Measurements from ENCODE around the gene CNMD.

CNMD gene

GRCh38 chr13:52780611-52781010, 41.0 kb upstream of the CNMD start:
- Histone ChIP-seq H3K9ac (ENCODE audit: low read length) (no peak overlapping the region), H2BK15ac (ENCODE audit: low read depth, poor library complexity, severe bottlenecking) (no peak overlapping the region), H3K14ac (ENCODE audit: low read length in 2 of 2) (no peak overlapping the region), H3K27me3 (ENCODE audit: control insufficient read depth in 1 of 2, insufficient read depth in 1 of 2, low read length in 2 of 2) (peaks cover 0 to 5% of the 10 kb centered on the region in 2 experiments), H2BK120ac (ENCODE audit: low read depth, low read length) (no peak overlapping the region), H2AFZ (ENCODE audit: low read depth, low read length) (no peak overlapping the region), H3K4me3 (ENCODE audit: insufficient read depth in 1 of 2, low read depth in 1 of 2, low read length in 2 of 2) (no peak overlapping the region), H3K36me3 (ENCODE audit: control insufficient read depth in 1 of 2, insufficient read depth in 2 of 2, low read depth in 1 of 2, low read length in 2 of 2) (no peaks in the 10 kb centered on the region), H2AK5ac (ENCODE audit: low read length, severe bottlenecking) (no peak overlapping the region), H3K79me1 (replicated peaks; ENCODE audit: low read length, poor library complexity, severe bottlenecking) (no peaks in the 10 kb centered on the region), H3K23ac (ENCODE audit: low read length in 2 of 2) (no peak overlapping the region), H3K18ac (ENCODE audit: low read depth in 1 of 2, low read length in 2 of 2) (no peak overlapping the region), H2BK5ac (ENCODE audit: low read depth, low read length, poor library complexity, severe bottlenecking) (no peak overlapping the region), H3K4me2 (ENCODE audit: low read length, poor library complexity, severe bottlenecking) (no peak overlapping the region), H2BK12ac (ENCODE audit: low read length in 2 of 2) (no peak overlapping the region), H3K4me1 (ENCODE audit: control insufficient read depth, insufficient read depth, low read depth, low read length) (no peaks in the 10 kb centered on the region), H4K8ac (ENCODE audit: low read length) (no peak overlapping the region), H4K91ac (ENCODE audit: low read length) (no peak overlapping the region), H3K27ac (ENCODE audit: low read length, poor library complexity, severe bottlenecking) (no peak overlapping the region), H3K9me3 (ENCODE audit: control insufficient read depth, low read length) (no peaks in the 10 kb centered on the region), H3K4ac (ENCODE audit: low read depth in 1 of 2, low read length in 2 of 2) (no peak overlapping the region)
- no CpG with 5 or more reads among the region's 2 CpGs for WGBS
- DNase-seq: no peak

DNA sequence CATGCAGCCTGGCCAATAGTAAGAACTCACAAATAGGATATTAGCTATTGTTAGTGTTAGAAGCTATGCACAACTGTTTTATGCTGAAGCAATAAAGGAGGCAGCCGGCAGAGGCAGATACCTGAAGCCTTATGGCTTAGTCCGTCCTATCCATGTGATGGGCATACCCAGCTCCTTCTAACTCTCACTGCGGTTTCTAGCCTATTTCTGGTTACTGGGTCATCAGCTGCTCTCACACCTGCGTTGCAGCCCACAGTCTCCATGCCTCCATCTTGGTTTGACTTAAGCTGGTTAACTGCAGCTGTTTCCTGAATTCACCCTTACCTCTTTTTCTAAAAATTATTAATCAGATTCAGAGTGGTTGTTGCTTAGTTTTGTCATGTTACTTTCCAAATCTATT, 40.5 kb upstream of the CNMD start:
- Histone ChIP-seq H3K14ac (ENCODE audit: low read length in 2 of 2) (no peak overlapping the region), H3K4me2 (ENCODE audit: low read length, poor library complexity, severe bottlenecking) (no peak overlapping the region), H2BK12ac (ENCODE audit: low read length in 2 of 2) (no peak overlapping the region), H2BK5ac (ENCODE audit: low read depth, low read length, poor library complexity, severe bottlenecking) (no peak overlapping the region), H4K8ac (ENCODE audit: low read length) (no peak overlapping the region), H2BK120ac (ENCODE audit: low read depth, low read length) (no peak overlapping the region), H4K91ac (ENCODE audit: low read length) (no peak overlapping the region), H3K23ac (ENCODE audit: low read length in 2 of 2) (no peak overlapping the region), H2AK5ac (ENCODE audit: low read length, severe bottlenecking) (no peak overlapping the region), H3K4me3 (ENCODE audit: insufficient read depth in 1 of 2, low read depth in 1 of 2, low read length in 2 of 2) (no peak overlapping the region), H3K79me1 (replicated peaks; ENCODE audit: low read length, poor library complexity, severe bottlenecking) (no peaks in the 10 kb centered on the region), H2BK15ac (ENCODE audit: low read depth, poor library complexity, severe bottlenecking) (no peak overlapping the region), H3K36me3 (ENCODE audit: control insufficient read depth in 1 of 2, insufficient read depth in 2 of 2, low read depth in 1 of 2, low read length in 2 of 2) (no peaks in the 10 kb centered on the region), H3K4me1 (ENCODE audit: control insufficient read depth, insufficient read depth, low read depth, low read length) (no peaks in the 10 kb centered on the region), H3K9ac (ENCODE audit: low read length) (no peak overlapping the region), H3K9me3 (ENCODE audit: control insufficient read depth, low read length) (no peaks in the 10 kb centered on the region), H3K18ac (ENCODE audit: low read depth in 1 of 2, low read length in 2 of 2) (no peak overlapping the region), H3K4ac (ENCODE audit: low read depth in 1 of 2, low read length in 2 of 2) (no peak overlapping the region), H2AFZ (ENCODE audit: low read depth, low read length) (no peak overlapping the region), H3K27ac (ENCODE audit: low read length, poor library complexity, severe bottlenecking) (no peak overlapping the region), H3K27me3 (ENCODE audit: control insufficient read depth in 1 of 2, insufficient read depth in 1 of 2, low read length in 2 of 2) (peaks cover 0 to 5% of the 10 kb centered on the region in 2 experiments)
- WGBS: 75% methylated on average over 4 of the region's 4 CpGs
- no peak for DNase-seq

- no peaks in the 10 kb centered on the region for H3K79me1 ChIP-seq (replicated peaks; ENCODE audit: low read length, poor library complexity, severe bottlenecking)
Measured at GRCh38 chr13:52779103-52779502, 39.5 kb upstream of the CNMD start.

DNA sequence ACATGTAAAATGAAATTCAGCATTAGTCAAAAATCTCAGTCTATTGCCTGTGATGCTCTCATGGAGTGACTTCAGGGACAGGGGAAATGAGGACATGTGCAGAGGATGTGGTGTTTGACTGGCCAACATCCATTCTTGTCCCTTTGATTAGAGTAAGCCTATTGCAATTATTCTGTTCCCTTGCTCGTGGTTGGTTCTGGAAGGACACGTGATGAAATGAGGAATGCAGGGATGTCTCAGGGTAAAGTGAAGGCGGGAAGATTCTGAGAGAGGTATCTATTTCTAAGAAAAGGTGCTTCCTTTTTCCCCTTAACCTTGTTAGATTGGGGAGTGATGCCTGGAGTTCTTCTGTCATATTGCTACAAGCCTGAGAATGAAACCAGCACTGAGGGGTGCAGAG, 37.1 kb upstream of the CNMD start:
- H2BK15ac ChIP-seq (ENCODE audit: low read depth, poor library complexity, severe bottlenecking): no peak overlapping the region
- no peaks in the 10 kb centered on the region for H3K9me3 ChIP-seq (ENCODE audit: control insufficient read depth, low read length)
- no peak overlapping the region for H3K4me2 ChIP-seq (ENCODE audit: low read length, poor library complexity, severe bottlenecking)
- no peak overlapping the region for H3K14ac ChIP-seq (ENCODE audit: low read length in 2 of 2)
- H3K27me3 ChIP-seq (ENCODE audit: control insufficient read depth in 1 of 2, insufficient read depth in 1 of 2, low read length in 2 of 2): peaks cover 0 to 5% of the 10 kb centered on the region in 2 experiments
- H4K91ac ChIP-seq (ENCODE audit: low read length): no peak overlapping the region
- H3K79me1 ChIP-seq (replicated peaks; ENCODE audit: low read length, poor library complexity, severe bottlenecking): no peaks in the 10 kb centered on the region
- H2BK5ac ChIP-seq (ENCODE audit: low read depth, low read length, poor library complexity, severe bottlenecking): no peak overlapping the region
- H3K4me3 ChIP-seq (ENCODE audit: insufficient read depth in 1 of 2, low read depth in 1 of 2, low read length in 2 of 2): no peak overlapping the region
- H3K18ac ChIP-seq (ENCODE audit: low read depth in 1 of 2, low read length in 2 of 2): no peak overlapping the region
- H3K23ac ChIP-seq (ENCODE audit: low read length in 2 of 2): no peak overlapping the region
- H3K9ac ChIP-seq (ENCODE audit: low read length): no peak overlapping the region
- no peak for DNase-seq
- H2BK12ac ChIP-seq (ENCODE audit: low read length in 2 of 2): no peak overlapping the region
- H3K4ac ChIP-seq (ENCODE audit: low read depth in 1 of 2, low read length in 2 of 2): no peak overlapping the region
- no peak overlapping the region for H2AFZ ChIP-seq (ENCODE audit: low read depth, low read length)
- no peaks in the 10 kb centered on the region for H3K4me1 ChIP-seq (ENCODE audit: control insufficient read depth, insufficient read depth, low read depth, low read length)
- no peaks in the 10 kb centered on the region for H3K36me3 ChIP-seq (ENCODE audit: control insufficient read depth in 1 of 2, insufficient read depth in 2 of 2, low read depth in 1 of 2, low read length in 2 of 2)
- H4K8ac ChIP-seq (ENCODE audit: low read length): no peak overlapping the region
- no peak overlapping the region for H3K27ac ChIP-seq (ENCODE audit: low read length, poor library complexity, severe bottlenecking)
- H2AK5ac ChIP-seq (ENCODE audit: low read length, severe bottlenecking): no peak overlapping the region
- WGBS: 39% methylated on average over 3 of the region's 3 CpGs
- H2BK120ac ChIP-seq (ENCODE audit: low read depth, low read length): no peak overlapping the region

More at GRCh38 chr13:52779103-52779502, 39.5 kb upstream of the CNMD start:
- Histone ChIP-seq H3K27ac (ENCODE audit: low read length, poor library complexity, severe bottlenecking) (no peak overlapping the region), H2BK5ac (ENCODE audit: low read depth, low read length, poor library complexity, severe bottlenecking) (no peak overlapping the region), H4K91ac (ENCODE audit: low read length) (no peak overlapping the region), H3K4me3 (ENCODE audit: insufficient read depth in 1 of 2, low read depth in 1 of 2, low read length in 2 of 2) (no peak overlapping the region), H2AFZ (ENCODE audit: low read depth, low read length) (no peak overlapping the region), H3K4ac (ENCODE audit: low read depth in 1 of 2, low read length in 2 of 2) (no peak overlapping the region), H3K9ac (ENCODE audit: low read length) (no peak overlapping the region), H3K36me3 (ENCODE audit: control insufficient read depth in 1 of 2, insufficient read depth in 2 of 2, low read depth in 1 of 2, low read length in 2 of 2) (no peaks in the 10 kb centered on the region), H2BK120ac (ENCODE audit: low read depth, low read length) (no peak overlapping the region), H3K4me1 (ENCODE audit: control insufficient read depth, insufficient read depth, low read depth, low read length) (no peaks in the 10 kb centered on the region), H4K8ac (ENCODE audit: low read length) (no peak overlapping the region), H3K14ac (ENCODE audit: low read length in 2 of 2) (no peak overlapping the region), H3K18ac (ENCODE audit: low read depth in 1 of 2, low read length in 2 of 2) (no peak overlapping the region), H3K23ac (ENCODE audit: low read length in 2 of 2) (no peak overlapping the region), H3K27me3 (ENCODE audit: control insufficient read depth in 1 of 2, insufficient read depth in 1 of 2, low read length in 2 of 2) (peaks cover 0 to 5% of the 10 kb centered on the region in 2 experiments), H2BK15ac (ENCODE audit: low read depth, poor library complexity, severe bottlenecking) (no peak overlapping the region), H2AK5ac (ENCODE audit: low read length, severe bottlenecking) (no peak overlapping the region), H3K4me2 (ENCODE audit: low read length, poor library complexity, severe bottlenecking) (no peak overlapping the region), H2BK12ac (ENCODE audit: low read length in 2 of 2) (no peak overlapping the region), H3K9me3 (ENCODE audit: control insufficient read depth, low read length) (no peaks in the 10 kb centered on the region)
- 72% methylated on average over 10 of the region's 11 CpGs for WGBS
- DNase-seq: no peak
